GM19467 (cell line): ENCODE results near the gene SERPINE1.
A peak's percentile ranks its signal among the peaks of the same experiment; 100 is the strongest.
"Not testable (repeated sequence)": the region's sequence is repeated elsewhere in the genome, so short reads cannot be mapped to it uniquely, and the experiment has no call there.

Experiments used
- ATAC-seq: cut with Tn5 transposase; IDR thresholded peaks from one replicate; pipeline ENCODE4 v1.9.1; 2021; ENCODE audit warnings: mild to moderate bottlenecking, moderate library complexity; ENCODE audit not compliant: unreplicated experiment

SERPINE1 gene

GRCh38 chr7:101126651-101127459 is at the start of gene SERPINE1:
TSS of gene SERPINE1 (plus strand) at chr7:101127104. CDS start at chr7:101128394, 1,290 bp downstream.
- peak; percentile 38 for ATAC-seq

- peak; percentile 76 for ATAC-seq
Measured at GRCh38 chr7:101077303-101078086, 49.4 kb upstream of the SERPINE1 start.

- no peak for ATAC-seq
Measured at GRCh38 chr7:101081432-101081831, 45.5 kb upstream of the SERPINE1 start.

GRCh38 chr7:101084865-101085161 is 42.1 kb upstream of the SERPINE1 start:
- ATAC-seq = no peak

- peak; percentile 80 for ATAC-seq
Measured at GRCh38 chr7:101085162-101085964, 41.5 kb upstream of the SERPINE1 start, which contains the start of gene TRIM56. TSS of gene TRIM56 (plus strand) at chr7:101085481. CDS start at chr7:101087313, 1,832 bp downstream.

GRCh38 chr7:101087334-101088068 is 39.4 kb upstream of the SERPINE1 start:
- ATAC-seq = no peak

- no peak for ATAC-seq
Measured at GRCh38 chr7:101088069-101088425, 38.9 kb upstream of the SERPINE1 start.

- ATAC-seq = no peak
Measured at GRCh38 chr7:101088858-101089529, 37.9 kb upstream of the SERPINE1 start.

- ATAC-seq = no peak
Measured at GRCh38 chr7:101089876-101090275, 37.0 kb upstream of the SERPINE1 start.

- not testable (repeated sequence) for ATAC-seq
Measured at GRCh38 chr7:101092266-101092905, 34.5 kb upstream of the SERPINE1 start.

GRCh38 chr7:101093906-101094305 is 33.0 kb upstream of the SERPINE1 start:
- ATAC-seq = no peak

GRCh38 chr7:101094376-101094775 is 32.5 kb upstream of the SERPINE1 start:
- ATAC-seq = no peak

GRCh38 chr7:101094791-101095375 is 32.0 kb upstream of the SERPINE1 start:
- no peak for ATAC-seq

- no peak for ATAC-seq
Measured at GRCh38 chr7:101096331-101096956, 30.5 kb upstream of the SERPINE1 start.

GRCh38 chr7:101096957-101097347 is 30.0 kb upstream of the SERPINE1 start:
- ATAC-seq = no peak

- no peak for ATAC-seq
Measured at GRCh38 chr7:101097561-101097960, 29.3 kb upstream of the SERPINE1 start.

- ATAC-seq = no peak
Measured at GRCh38 chr7:101099969-101100781, 26.7 kb upstream of the SERPINE1 start.
